Muscle of back (tissue), 11 donors: ENCODE results near the gene G6PC3. TPM values are rescaled to one million over a fixed set of nuclear protein-coding genes. Genes with fewer than 3 reads are reported as not detected.

Source experiments
- DNase-seq, 3 donors: peaks; one replicate each; pipeline versions ENCODE4 v3.0.0 to v3.0.0-alpha.2; 2013
- polyA plus RNA-seq, 10 donors: library from polyadenylated mRNA; unstranded; fragments of 120-200 nt; gene quantifications; one replicate each; pipeline ENCODE4 v1.2.1, GENCODE V29; 2013; ENCODE audit not compliant: insufficient read length in 10 of 10

Gene G6PC3
- polyA plus RNA-seq, 10 donors, result 27.1 to 41.4 (median 34.7) TPM

- DNase-seq, result no peak
Observed at GRCh38 chr17:44121997-44122815, 51.7 kb downstream of the G6PC3 start.

- no peak for DNase-seq
Observed at GRCh38 chr17:44122816-44123355, 52.4 kb downstream of the G6PC3 start.

GRCh38 chr17:44123356-44124117, 53.0 kb downstream of the G6PC3 start, which contains the start of gene HDAC5:
Gene HDAC5, minus strand, starts transcription at chr17:44123641. Its CDS starts 6,126 bp downstream, at chr17:44117515.
- peak; percentile 96 to 98 (median 97) for DNase-seq

- no peak for DNase-seq
Observed at GRCh38 chr17:44124118-44124438, 53.5 kb downstream of the G6PC3 start.

Other genes with a start within 250 kb of the G6PC3 start
- gene MPP3, start 237.6 kb upstream of the G6PC3 start, polyA plus RNA-seq, result 1 to 10 TPM; 2.4 to 8.0 (median 4.6) TPM
- 1 to 10 TPM; 1.1 to 4.2 (median 2.8) TPM for gene CD300LG, start 223.6 kb upstream of the G6PC3 start, polyA plus RNA-seq
- gene MPP2, start 163.2 kb upstream of the G6PC3 start, polyA plus RNA-seq, result 1 to 10 TPM; 2.3 to 5.1 (median 3.7) TPM
- not detected for gene PPY, start 128.3 kb upstream of the G6PC3 start, polyA plus RNA-seq
- under 1 TPM in 3 of 10 donors, not detected in 7; 0.15 to 0.35 (median 0.22) TPM for gene PYY, start 116.8 kb upstream of the G6PC3 start, polyA plus RNA-seq
- under 1 TPM; 0.21 to 0.69 (median 0.36) TPM for gene NAGS, start 66.1 kb upstream of the G6PC3 start, polyA plus RNA-seq
- gene TMEM101, start 55.8 kb upstream of the G6PC3 start, polyA plus RNA-seq, result 10 to 100 TPM; 23.5 to 30.4 (median 26.8) TPM
- 10 to 100 TPM; 25.8 to 33.5 (median 29.8) TPM for gene LSM12, start 4.1 kb upstream of the G6PC3 start, polyA plus RNA-seq
- 10 to 100 TPM; 43.2 to 58.4 (median 52.6) TPM for gene HDAC5, start 52.9 kb downstream of the G6PC3 start, polyA plus RNA-seq
- 1 to 10 TPM; 1.6 to 3.9 (median 2.3) TPM for gene HROB, start 71.2 kb downstream of the G6PC3 start, polyA plus RNA-seq
- 10 to 100 TPM in 7 of 10 donors, 1 to 10 TPM in 3; 4.8 to 15.2 (median 10.9) TPM for gene ASB16, start 100.0 kb downstream of the G6PC3 start, polyA plus RNA-seq
- 10 to 100 TPM; 33.2 to 51.3 (median 40.6) TPM for gene TMUB2, start 116.2 kb downstream of the G6PC3 start, polyA plus RNA-seq
- gene ATXN7L3, start 129.1 kb downstream of the G6PC3 start, polyA plus RNA-seq, result 10 to 100 TPM; 44.2 to 57.6 (median 49.0) TPM
- gene UBTF, start 148.9 kb downstream of the G6PC3 start, polyA plus RNA-seq, result 10 to 100 TPM; 60.2 to 92.2 (median 72.2) TPM
- gene SLC4A1, start 197.4 kb downstream of the G6PC3 start, polyA plus RNA-seq, result 10 to 100 TPM in 7 of 10 donors, 1 to 10 TPM in 3; 6.0 to 34.0 (median 13.2) TPM
- 10 to 100 TPM in 1 of 10 donors, 1 to 10 TPM in 9; 1.2 to 11.0 (median 2.0) TPM for gene RUNDC3A, start 237.9 kb downstream of the G6PC3 start, polyA plus RNA-seq